SU-DHL-6 (cell line): ENCODE data around the gene NEIL3.

Experiments used
- CTCF ChIP-seq: fragments of 200-600 bp; sonication (generic); IDR thresholded peaks from one replicate; pipeline ENCODE4 v1.5.1; 2017; ENCODE audit warnings: antibody characterized with exemption, mild to moderate bottlenecking, low read length, moderate library complexity; ENCODE audit not compliant: insufficient read depth, poor library complexity, severe bottlenecking
- EZH2phosphoT487 ChIP-seq: fragments of 200-600 bp; sonication (generic), shearing (Covaris generic); conservative IDR thresholded peaks from 2 replicates; pipeline ENCODE4 v1.6.1; 2018; ENCODE audit warnings: mild to moderate bottlenecking, antibody characterized with exemption, low read length, moderate library complexity, mixed read lengths

- TF ChIP-seq CTCF = no peak
- no peak for TF ChIP-seq EZH2phosphoT487
Observed at GRCh38 chr4:177401658-177402273, 92.1 kb downstream of the NEIL3 start.
